ENCODE results near the gene LACTBL1. TPM values are rescaled to one million over a fixed set of nuclear protein-coding genes. Genes with fewer than 3 reads are reported as not detected.

Gene LACTBL1
- total RNA-seq, 1 donor from 2014 or later, result not detected

GRCh38 chr1:22920734-22921451, 51.8 kb downstream of the LACTBL1 start:
- Mint-ChIP-seq H3K27ac (no peak overlapping the region), H3K9me3 (no peaks in the 10 kb centered on the region), H3K4me3 (no peak overlapping the region), H3K36me3 (no peaks in the 10 kb centered on the region), H3K27me3 (peaks cover 3% of the 10 kb centered on the region), H3K4me1 (ENCODE audit: unreplicated experiment) (peaks cover 20% of the 10 kb centered on the region)
- no peak for DNase-seq (ENCODE audit: extremely low spot score, unreplicated experiment)
- no peak for TF ChIP-seq CTCF (conservative IDR thresholded peaks at IDR 0.05)

GRCh38 chr1:22920026-22920733, 52.5 kb downstream of the LACTBL1 start:
- no peaks in the 10 kb centered on the region for H3K36me3 Mint-ChIP-seq
- TF ChIP-seq CTCF (conservative IDR thresholded peaks at IDR 0.05), result no peak
- no peak overlapping the region for H3K4me3 Mint-ChIP-seq
- H3K27me3 Mint-ChIP-seq, result peaks cover 3% of the 10 kb centered on the region
- no peak for DNase-seq (ENCODE audit: extremely low spot score, unreplicated experiment)
- peaks cover 20% of the 10 kb centered on the region for H3K4me1 Mint-ChIP-seq (ENCODE audit: unreplicated experiment)
- H3K9me3 Mint-ChIP-seq, result no peaks in the 10 kb centered on the region
- no peak overlapping the region for H3K27ac Mint-ChIP-seq

GRCh38 chr1:22919341-22920025, 53.2 kb downstream of the LACTBL1 start:
- Mint-ChIP-seq H3K36me3 (no peaks in the 10 kb centered on the region), H3K4me1 (ENCODE audit: unreplicated experiment) (peaks cover 20% of the 10 kb centered on the region), H3K27me3 (peaks cover 3% of the 10 kb centered on the region), H3K9me3 (no peaks in the 10 kb centered on the region), H3K27ac (no peak overlapping the region), H3K4me3 (no peak overlapping the region)
- TF ChIP-seq CTCF (conservative IDR thresholded peaks at IDR 0.05), result no peak
- DNase-seq (ENCODE audit: extremely low spot score, unreplicated experiment), result no peak

- no peak for TF ChIP-seq CTCF (conservative IDR thresholded peaks at IDR 0.05)
- no peaks in the 10 kb centered on the region for H3K9me3 Mint-ChIP-seq
Observed at GRCh38 chr1:22918644-22919043, 54.0 kb downstream of the LACTBL1 start.

GRCh38 chr1:22917989-22918388, 54.7 kb downstream of the LACTBL1 start:
- Mint-ChIP-seq H3K27me3 (no peaks in the 10 kb centered on the region), H3K9me3 (no peaks in the 10 kb centered on the region), H3K27ac (no peak overlapping the region), H3K36me3 (peaks cover 4% of the 10 kb centered on the region), H3K4me3 (no peak overlapping the region), H3K4me1 (ENCODE audit: unreplicated experiment) (peaks cover 20% of the 10 kb centered on the region)
- TF ChIP-seq CTCF (conservative IDR thresholded peaks at IDR 0.05), result no peak
- no peak for DNase-seq (ENCODE audit: extremely low spot score, unreplicated experiment)

More at GRCh38 chr1:22918644-22919043, 54.0 kb downstream of the LACTBL1 start:
- no peak overlapping the region for H3K27ac Mint-ChIP-seq
- DNase-seq (ENCODE audit: extremely low spot score, unreplicated experiment), result no peak
- no peak overlapping the region for H3K4me3 Mint-ChIP-seq
- H3K27me3 Mint-ChIP-seq, result peaks cover 2% of the 10 kb centered on the region
- H3K36me3 Mint-ChIP-seq, result peaks cover under 1% of the 10 kb centered on the region
- peaks cover 20% of the 10 kb centered on the region for H3K4me1 Mint-ChIP-seq (ENCODE audit: unreplicated experiment)
